Measurements from ENCODE around the gene CYP2E1.
"Not testable (repeated sequence)": the region's sequence is repeated elsewhere in the genome, so short reads cannot be mapped to it uniquely, and the experiment has no call there.

The CYP2E1 gene

DNA sequence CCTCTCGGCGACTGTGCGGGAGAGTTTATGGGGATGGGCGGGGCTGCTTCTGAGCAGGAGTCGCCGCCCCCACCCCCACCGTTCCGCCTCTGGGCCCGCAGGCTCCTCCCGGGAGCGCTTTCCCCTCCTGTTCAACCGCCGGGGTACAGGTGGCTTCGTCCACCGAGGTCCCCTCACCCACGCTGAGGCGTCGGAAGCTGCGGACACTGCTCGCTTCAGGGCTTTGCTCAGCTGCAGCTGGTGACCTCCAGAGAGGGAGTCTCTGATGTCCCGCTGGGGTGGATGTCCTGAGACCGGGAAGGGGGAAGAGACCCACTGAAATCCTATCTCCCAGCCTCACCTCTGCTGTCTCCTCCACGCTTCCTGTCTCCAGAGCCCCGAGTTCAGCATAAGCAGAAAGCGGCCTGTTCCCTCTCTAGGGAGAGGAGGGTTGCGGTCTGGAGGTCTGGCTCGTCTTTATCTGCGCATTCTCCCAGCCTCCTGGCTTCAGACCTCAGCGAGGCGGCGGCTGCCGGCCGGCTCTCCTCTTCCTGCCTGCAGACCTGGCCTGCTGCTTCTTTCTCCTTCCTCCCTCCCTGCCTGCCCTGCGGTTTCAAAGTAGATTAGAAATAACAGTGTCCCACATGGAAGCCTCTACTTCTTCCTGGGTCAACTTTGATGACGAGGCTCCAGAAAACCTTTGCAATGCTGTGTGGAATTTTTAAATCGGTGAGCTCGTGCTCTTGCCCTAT lies 1.8 kb downstream of the CYP2E1 start:
- DNase-seq: no peak

DNA sequence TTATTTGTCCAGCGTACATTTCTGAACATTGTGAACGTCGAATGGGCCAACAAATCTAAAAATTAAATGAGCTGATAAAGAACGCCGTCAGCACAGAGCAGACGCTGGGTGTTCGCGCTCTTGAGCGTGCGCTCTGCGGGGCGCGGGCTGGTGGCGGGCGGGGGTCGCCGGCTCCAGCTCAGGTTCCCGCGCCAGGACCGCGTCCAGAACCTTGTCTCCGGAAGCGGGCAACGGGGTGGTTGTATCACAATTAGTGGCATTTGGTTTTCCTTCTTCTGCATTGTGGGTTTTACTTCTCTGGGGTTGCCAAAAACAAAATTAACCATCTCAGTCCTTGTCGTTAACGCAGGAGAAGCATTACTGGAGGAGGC lies 2.4 kb downstream of the CYP2E1 start:
- no peak for DNase-seq

DNA sequence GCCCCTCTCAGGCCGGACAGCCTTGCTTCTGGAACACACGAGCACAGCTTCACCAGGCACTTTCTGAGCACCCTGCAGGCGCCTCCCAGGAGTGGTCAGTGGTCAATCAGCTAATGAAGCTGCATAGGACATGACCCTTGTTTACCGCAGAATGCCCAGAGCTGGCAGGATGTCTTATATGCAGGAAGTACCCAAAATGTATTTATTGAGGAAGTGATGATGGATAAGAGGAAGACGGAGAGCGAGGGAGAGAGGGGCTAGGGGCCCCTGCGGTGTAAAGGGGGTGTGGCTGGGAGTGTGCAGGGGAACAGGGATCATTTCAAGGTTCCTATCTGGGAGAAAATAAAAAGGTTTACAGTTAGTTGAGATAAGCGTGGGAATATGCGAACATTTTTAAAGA lies 3.3 kb downstream of the CYP2E1 start:
- DNase-seq: no peak

DNA sequence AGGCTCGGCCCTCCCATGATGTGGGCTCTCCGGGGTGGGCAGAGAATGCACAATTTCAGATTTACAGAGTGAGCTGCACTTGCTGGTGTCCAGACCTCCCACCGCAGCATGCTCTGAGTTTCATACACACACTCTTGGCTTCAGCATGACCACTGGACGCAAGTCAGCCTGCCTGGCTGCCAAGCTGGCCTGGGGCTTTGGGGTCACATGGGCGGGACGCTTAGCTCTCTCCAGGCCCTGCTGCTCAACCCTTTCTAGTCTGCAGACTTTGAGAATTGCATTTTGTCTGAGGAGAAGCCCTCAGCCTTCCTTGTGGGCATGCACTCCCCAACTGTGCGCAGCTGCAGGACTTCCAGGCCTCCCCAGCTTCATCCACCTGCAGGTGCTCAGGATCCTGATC lies 5.7 kb downstream of the CYP2E1 start:
- DNase-seq: no peak

DNA sequence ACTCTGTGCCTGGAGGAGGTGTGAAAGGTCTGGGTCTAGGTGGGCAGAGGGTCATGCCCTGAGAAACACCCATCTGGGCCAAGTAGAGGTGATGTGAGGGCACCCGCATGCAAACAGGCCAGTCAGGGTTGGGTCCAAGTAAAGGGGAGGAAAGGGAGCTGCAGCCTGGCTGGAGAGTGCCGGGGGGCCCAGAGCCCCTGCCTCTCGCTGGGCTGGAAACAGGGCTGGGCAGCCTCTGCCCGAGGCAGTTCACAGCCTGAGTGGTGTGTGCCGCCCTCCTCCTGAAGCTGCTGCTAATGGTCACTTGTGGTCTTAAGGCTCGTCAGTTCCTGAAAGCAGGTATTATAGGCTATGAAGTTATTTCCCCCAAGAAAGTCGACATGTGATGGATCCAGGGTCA lies 7.3 kb downstream of the CYP2E1 start:
- DNase-seq: no peak

DNA sequence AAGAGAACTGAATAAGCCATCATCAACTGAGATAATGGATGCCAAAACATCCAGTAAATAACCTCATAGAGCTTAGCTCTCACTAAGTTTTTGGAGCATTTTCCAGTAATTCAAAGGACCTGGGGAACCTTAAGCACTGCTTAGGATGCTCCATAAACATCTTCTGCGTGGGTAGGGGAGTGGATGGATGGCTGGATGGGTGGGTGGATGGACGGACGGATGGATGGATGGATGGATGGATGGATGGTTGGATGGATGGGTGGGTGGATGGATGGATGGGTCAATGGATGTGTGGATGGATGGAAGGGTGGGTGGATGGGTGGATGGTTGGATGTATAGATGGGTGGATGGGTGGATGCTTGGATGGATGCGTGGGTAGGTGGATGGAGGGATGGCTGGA lies 9.0 kb downstream of the CYP2E1 start:
- DNase-seq: no peak

DNA sequence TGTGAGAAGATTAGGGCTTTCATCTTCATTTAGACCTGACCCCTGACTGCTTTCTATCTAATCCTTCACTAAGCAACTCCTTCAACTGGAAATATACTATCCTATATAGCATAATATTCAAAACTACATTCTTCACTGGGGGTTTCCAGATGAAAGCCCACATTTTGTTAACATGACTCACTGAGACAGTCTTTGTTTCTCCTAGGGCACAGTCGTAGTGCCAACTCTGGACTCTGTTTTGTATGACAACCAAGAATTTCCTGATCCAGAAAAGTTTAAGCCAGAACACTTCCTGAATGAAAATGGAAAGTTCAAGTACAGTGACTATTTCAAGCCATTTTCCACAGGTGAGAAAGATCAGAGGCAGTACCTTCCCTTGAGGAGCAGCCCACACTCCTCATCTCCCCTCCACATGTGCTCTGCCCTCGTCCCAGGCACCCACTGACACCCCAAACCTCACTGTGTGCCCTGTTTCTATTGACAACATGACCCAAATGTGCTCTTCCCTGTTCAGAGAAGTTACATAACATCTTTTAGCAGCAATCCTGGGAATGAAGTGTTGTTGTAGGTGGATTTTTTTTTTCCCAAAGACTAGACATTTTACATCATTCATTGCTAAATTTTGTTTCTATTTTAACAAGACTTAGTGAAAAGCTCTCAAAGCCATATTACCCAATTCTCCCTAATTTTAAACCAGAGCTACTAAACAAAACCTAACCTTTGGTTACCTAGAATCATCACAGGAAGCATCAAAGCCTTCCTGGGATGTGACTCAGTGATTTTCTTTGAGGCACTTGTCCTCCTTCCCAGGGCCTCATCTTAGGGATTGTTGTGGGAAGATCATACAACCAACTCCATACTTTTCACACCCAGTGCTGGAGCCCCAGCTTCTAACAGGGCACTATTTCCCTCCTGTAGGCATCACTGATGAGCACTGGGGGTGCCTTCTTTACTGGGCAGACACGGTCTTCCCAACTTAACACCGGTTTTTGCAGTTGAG lies 10.7 kb downstream of the CYP2E1 start:
- DNase-seq: no peak

DNA sequence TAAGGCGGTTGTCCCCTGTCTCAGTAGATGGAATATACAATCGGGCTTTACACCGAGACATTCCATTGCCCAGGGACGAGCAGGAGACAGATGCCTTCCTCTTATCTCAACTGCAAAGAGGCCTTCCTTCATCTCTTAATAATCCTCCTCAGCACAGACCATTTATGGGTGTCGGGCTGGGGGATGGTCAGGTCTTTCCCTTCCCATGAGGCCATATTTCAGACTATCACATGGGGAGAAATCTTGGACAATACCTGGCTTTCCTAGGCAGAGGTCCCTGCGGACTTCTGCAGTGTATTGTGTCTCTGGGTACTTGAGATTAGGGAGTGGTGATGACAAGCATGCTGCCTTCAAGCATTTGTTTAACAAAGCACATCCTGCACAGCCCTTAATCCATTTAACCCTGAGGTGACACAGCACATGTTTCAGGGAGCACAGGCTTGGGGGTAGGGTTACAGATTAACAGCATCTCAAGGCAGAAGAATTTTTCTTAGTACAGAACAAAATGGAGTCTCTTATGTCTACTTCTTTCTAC lies 14.3 kb downstream of the CYP2E1 start:
- not testable (repeated sequence) for DNase-seq

DNA sequence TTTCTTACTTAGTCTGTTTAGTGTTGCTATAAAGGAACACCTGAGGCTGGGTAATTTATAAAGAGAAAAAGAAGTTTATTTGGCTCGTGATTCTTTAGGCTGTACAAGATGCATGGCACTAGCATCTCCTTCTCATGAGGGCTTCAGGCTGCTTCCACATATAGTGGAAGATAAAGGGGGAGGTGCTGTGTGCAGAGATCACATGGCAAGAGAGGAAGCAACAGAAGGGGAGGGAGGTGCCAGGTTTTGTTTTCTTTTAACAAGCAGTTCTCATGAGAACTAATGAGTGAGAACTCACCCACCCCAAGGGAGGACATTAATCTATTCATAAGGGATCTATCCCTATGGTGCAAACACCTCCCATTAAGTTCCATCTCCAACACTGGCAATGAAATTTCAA lies 17.3 kb downstream of the CYP2E1 start:
- no peak for DNase-seq

DNA sequence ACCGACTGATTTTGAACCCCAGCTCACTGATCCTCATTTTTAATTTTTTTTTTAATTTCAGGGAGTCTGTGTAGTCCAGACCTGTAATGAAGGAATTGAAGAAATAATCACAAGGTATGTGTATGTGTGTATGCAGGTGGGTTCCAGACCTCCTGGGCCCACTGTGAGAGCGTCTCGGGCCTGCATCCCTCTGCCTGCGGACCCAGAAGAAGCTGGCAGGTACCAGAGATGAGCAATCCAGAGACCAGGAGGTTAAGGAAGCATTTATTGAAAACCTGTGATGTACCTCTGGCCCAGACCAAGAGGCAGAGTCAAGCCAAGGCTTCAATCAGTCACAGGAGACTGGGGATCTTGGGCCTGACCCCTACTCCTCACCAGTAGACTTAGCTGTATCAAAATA lies 27.4 kb downstream of the CYP2E1 start:
- no peak for DNase-seq

DNA sequence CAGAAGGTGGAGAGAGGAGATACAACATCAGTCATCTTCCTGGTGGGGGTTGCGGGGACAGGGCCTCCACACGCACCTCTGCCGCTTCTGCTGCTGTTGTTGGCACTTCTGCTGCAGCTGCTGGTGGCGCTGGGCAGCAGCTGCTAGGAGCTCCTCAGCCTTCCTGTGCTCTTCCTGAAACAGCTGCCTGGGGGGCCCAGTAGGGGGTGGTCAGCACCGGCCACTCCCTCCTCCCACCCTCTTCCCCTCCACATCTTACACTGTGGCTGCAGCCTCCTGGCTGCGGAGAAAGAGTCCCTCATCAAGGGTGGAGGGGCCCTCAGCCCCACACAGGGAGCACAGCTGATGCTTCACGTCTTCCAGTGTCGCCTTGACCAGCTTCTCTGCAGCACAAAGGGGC lies 28.4 kb downstream of the CYP2E1 start:
- DNase-seq: no peak

DNA sequence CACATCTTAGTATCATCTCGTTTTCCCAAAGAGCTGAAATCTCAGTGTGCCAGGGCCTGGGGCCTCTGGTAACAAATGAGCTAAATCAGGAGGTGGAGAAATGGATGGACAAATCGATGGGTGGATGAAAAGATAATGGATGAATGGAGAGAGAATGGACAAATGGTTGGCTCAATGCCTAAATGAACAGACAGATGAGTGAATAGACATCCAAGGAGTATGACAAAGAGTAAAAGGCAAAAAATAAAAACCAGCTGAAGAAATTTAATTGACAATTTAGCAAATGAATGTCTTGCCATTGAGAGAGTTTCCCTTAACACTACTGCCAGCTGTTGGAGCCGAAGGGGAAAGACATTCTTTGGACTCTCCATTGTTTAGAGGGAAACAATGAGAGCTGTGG lies 30.2 kb downstream of the CYP2E1 start:
- DNase-seq: no peak

DNA sequence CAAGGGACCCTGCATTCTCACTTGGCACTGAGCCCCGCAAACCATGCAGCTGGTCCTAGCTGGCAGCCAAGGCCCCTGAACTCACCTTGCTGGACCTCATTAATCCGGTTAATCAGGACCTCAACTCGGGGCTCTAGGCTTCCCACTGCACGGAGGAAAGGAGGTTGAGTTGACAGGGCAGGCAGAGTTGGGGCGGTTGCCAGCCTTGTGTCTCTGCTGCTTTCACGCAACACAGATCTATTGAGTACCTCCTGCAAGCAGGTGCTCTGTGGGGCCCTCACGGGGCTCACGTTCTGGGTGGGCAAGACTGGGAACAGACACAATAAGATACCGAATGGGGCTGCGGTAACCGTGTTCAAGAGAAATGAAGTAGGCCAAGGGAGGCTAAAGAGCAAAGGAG lies 32.1 kb downstream of the CYP2E1 start:
- no peak for DNase-seq

DNA sequence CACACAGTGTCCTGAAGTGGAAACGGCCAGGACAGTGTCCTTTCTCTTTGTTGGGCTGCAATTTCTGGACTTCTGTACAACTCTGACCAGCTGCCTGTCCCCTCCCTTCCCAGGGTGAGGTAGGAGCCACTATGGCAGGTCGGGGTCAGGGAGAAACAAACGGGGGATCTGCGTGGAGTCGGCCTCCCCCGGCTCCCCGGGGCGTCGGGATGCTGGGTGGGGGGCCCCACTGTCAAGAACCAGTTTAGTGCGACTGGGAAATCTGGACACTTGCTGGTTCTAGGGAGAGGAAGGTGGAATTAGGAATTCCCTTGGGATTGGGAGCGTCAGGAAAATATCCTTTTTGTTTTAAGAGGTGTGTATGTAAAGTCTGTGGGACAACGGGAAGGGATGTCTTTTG lies 37.7 kb downstream of the CYP2E1 start:
- no peak for DNase-seq

DNA sequence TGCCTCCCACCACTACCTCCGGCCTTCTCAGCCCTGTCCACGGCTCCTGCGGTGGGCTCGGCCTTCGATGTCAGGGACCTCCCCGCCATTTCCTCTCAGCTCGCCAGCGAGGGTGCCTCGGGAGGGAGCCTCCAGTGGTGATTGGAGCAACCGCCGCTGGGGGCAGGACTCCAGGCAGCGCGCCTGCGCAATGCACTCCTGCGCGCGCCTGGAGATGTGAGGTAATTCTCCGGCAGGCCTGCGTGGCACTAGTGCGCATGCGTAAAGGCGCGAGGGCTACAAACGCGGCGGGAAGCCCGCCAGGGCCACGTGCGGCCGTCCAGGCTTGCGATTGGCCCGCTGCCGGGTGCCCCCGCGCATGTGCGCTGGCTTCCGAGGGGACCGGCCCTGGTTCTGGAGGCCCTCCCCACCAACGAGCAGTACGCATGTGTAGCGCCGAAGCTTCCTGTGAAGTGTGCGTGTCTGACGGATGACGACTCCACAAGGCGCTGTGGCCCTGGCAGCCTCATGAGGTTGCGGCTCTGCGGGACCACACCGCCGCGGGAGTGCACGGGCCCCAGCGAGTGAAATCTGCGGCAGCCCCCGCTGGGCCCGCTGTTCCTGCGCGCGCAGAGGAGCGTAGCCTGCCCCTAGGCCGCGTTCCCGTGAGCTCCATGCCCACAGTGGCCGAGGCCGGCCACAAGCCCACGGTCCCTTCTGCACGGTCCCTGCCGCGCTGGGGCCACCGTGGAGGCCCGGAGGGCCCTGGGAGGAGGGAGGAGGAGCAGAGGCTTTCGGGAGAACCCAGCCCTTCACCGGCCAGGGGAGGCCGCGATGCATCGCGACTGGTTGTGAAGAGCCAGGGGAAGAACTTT lies 38.5 kb downstream of the CYP2E1 start, which contains the start of gene SYCE1:
TSS of gene SYCE1 (minus strand) at position 143 of the 854 bp plus-strand sequence. CDS start at position 89, 54 bp downstream.
- DNase-seq: no peak

DNA sequence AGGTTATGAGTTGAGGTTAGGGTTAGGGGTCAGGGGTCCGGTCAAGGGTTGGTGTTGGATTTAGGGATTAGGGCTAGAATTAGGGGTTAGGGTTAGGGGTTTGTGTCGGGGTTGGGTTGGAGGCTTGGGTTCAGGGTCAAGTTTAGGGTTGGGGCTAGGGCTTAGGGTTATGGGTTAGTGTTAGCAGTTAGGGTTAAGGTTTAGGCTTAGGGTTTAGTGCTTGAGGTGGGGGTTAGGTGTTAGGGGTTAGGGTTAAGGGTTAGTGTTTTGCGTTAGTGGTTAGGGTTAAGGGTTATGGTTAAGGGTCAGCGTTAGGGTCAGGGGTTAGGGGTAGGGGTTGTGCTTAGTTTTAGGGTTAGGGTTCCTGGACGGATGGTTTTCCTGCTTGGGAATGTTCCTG lies 40.0 kb downstream of the CYP2E1 start:
- no peak for DNase-seq

DNA sequence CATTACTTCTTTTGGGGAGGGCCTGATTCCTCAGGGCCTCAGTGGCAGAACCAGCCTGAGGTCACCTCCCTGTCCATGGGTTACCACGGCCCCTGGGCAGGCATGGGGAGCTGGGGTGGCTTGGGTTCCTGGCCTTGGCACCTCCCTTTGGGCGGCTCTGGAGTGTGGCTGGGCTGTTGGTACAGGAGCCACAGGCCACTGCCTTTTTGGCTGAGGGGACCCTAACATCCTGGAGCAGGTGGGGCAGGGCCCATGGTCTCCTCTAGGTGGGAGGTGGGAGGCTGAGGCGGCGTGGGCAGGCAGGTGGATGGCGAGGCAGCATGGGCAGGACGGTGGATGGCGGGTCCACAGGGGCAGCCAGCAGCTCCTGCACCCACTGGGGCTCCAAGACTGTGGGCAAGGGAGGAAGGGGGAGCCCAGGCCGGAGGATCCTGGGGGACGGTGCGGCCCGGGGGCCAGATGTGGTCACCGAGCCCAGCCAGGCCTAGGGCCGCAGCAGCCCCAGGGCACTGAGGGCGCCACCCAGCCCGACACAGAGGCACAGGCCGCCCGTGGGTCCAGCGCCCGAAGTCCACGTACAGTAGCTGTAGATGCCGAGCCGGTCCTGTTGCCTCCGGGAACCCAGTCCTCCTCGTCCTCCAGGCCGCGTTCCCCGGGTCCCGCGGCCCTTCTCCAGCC lies 40.6 kb downstream of the CYP2E1 start:
- DNase-seq: no peak

DNA sequence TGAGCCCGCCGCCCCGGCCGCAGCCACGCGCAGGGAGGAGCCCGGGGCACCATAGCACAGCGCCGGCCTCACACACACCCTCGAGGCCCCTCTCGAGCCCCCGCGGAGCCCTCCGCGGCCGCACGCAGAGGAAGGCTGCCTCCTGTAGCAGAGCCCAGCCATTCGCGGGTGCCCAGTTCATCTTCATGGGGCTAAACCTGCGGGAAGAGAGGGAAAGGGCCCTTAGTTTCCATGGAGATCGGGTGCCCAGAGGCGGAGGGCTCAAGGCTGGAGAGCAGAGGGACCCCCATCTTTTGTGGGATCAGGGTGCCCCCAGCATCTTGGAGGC lies 41.1 kb downstream of the CYP2E1 start:
- no peak for DNase-seq

DNA sequence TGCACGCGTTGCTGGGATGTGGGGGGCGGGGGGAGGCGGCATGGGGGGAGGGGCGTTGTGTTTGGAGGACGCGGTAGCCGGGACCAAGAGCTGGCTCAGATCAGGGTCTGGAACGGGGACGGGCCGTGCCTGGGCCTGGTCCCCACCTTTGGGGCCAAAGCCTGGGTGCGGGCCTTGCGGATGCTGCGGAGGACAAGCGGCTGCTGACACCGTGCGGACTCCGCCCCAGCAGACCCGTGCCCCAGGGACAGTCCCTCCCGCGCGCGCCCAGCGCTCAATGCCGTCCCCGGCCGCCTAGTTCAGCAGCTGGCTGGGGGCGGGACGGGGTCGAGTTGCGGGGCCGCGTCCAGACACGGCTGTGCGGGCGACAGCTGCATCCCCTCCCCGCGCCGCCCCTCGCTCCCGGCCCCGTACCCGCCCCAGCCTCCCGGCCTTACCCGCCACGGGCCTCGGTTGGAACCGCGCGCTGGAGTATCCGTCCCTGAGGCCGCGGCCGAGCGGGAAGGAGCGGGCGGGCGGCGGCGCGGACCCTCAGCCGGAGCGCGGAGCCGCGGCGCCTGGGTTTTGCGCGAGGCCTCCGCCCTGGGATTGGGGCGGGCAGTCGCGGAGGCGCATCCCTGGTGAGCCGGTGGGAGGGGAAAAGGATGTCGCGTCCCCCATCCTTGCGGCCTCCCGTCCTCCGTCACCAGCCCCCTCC lies 41.8 kb downstream of the CYP2E1 start:
- DNase-seq: not testable (repeated sequence)

DNA sequence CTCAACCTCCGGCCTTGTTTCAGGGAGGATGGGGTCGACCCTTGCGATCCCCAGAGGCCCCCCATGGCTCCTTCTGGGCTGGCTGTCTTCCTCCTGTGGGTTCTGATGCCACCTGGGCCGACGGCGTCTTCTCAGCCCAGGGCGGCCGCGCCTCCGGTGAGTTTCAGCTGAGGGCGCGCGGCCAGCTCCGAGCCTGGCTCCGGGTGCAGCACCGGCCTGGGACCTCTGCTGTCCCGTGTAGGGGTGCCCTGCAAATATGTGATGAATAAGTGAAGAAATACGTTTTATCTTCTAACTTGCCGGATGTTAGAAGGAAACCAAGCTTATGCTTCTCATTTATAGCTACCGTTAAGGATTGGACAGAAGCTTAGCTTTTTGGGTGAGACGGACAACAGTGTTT lies 42.6 kb downstream of the CYP2E1 start:
- not testable (repeated sequence) for DNase-seq

DNA sequence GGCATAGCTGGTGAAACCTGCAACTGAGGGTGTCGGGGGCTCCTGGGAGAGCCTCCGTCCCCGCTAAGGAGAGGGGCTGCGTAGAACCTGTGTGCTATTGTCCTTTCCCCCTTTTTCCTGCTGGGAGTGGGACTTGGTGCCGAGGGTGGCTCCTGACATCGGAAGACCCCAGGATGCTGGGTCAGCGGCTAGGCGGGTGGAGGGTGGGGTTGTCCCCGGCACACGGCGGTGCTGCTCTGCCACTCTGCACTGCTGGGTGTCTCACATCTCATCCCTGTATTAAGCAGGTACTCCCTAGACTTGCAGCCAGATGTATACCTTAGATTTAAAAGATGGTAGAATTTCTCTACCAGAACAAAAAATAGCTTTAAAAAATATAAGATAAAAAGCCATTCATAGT lies 44.9 kb downstream of the CYP2E1 start:
- not testable (repeated sequence) for DNase-seq

DNA sequence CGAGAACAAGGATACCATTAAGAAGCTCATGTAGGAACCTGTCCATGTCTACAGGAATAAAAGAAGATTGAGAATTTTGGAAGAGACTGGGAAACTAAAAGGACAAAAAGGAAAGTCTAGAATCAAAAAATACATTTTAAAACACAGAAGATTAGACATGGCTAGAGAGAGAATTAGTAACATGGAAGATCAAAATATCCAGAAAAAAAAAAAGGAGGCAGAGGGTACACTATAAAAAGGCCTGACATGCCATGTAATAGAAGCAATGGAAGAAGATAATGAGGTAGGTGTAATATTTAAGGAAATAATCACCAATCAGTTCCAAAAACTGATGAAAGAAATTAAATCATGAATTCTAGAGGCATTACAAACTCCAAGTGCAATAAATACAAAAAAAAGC lies 46.3 kb downstream of the CYP2E1 start:
- not testable (repeated sequence) for DNase-seq
